ENCODE results near the gene ABCC8.

DNA sequence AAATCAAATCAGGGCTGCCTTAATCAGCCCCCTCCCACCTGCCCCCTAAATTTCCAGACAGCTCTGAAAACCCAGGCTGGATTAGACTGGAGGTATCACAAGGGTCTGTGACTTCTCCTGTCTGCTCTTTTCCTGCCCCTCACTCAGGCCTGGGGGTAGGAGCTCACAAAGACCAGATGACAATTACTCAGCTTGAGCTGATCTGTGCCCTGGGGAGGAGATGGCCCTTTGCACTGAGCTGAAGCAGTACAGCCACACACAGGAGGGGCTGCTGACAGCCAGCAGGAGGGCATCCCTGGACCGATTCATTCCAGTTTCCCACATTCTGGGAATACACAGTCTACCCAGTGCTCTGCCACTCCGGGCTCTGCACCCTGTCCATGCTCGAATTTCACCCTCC, 4.2 kb downstream of the ABCC8 start:
- TF ChIP-seq, protein P1, sequence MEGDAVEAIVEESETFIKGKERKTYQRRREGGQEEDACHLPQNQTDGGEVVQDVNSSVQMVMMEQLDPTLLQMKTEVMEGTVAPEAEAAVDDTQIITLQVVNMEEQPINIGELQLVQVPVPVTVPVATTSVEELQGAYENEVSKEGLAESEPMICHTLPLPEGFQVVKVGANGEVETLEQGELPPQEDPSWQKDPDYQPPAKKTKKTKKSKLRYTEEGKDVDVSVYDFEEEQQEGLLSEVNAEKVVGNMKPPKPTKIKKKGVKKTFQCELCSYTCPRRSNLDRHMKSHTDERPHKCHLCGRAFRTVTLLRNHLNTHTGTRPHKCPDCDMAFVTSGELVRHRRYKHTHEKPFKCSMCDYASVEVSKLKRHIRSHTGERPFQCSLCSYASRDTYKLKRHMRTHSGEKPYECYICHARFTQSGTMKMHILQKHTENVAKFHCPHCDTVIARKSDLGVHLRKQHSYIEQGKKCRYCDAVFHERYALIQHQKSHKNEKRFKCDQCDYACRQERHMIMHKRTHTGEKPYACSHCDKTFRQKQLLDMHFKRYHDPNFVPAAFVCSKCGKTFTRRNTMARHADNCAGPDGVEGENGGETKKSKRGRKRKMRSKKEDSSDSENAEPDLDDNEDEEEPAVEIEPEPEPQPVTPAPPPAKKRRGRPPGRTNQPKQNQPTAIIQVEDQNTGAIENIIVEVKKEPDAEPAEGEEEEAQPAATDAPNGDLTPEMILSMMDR (conservative IDR thresholded peaks at IDR 0.05 in 1 of 2, IDR thresholded peaks at IDR 0.05 in 1 of 2; ENCODE audit: extremely low read depth in 1 of 2, insufficient read depth in 1 of 2, low read depth in 1 of 2, low read length in 2 of 2), result no peak
- TF ChIP-seq EZH2 (IDR thresholded peaks at IDR 0.05; ENCODE audit: borderline replicate concordance, low read length), result no peak

Data from mammary epithelial cell (primary cell).